Hepatocyte (in vitro differentiated cells): ENCODE results near the gene RIF1.

Source experiments
- EZH2 ChIP-seq: fragments of 200-600 bp; sonication (generic); IDR thresholded peaks from 2 replicates; pipeline ENCODE4 v1.6.1; 2016; ENCODE audit warnings: antibody characterized with exemption, mild to moderate bottlenecking, borderline replicate concordance
- EZH2phosphoT487 ChIP-seq: fragments of 200-600 bp; sonication (generic); IDR thresholded peaks from one replicate; pipeline ENCODE4 v1.6.1; 2018; ENCODE audit warnings: antibody characterized with exemption, mild to moderate bottlenecking, low read depth, moderate library complexity; ENCODE audit not compliant: unreplicated experiment, severe bottlenecking
- TF ChIP-seq, protein P1 (sequence below): fragments of 200-600 bp; sonication (generic); IDR thresholded peaks from 2 replicates; pipeline ENCODE4 v1.5.1; 2016; ENCODE audit warnings: antibody characterized with exemption, mild to moderate bottlenecking; ENCODE audit not compliant: poor library complexity

DNA sequence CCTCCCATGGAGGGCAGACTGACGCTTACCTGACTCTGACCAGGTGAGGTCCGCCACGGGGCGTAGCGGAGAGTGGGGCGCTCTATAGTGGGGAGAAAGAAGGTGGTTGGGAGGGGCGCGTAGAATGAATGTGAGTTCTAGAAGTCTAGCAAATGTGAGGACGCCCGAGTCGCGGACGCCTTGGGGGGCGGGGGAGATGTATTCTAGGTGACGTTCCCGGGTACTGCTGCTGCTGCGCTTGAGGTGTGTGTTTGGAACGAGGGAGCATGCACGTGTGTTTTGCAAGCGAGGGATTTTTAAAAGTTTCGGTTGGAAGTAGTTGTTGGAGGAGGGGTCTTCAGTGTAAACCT lies 758 bp downstream of the RIF1 start:
- TF ChIP-seq, protein P1, sequence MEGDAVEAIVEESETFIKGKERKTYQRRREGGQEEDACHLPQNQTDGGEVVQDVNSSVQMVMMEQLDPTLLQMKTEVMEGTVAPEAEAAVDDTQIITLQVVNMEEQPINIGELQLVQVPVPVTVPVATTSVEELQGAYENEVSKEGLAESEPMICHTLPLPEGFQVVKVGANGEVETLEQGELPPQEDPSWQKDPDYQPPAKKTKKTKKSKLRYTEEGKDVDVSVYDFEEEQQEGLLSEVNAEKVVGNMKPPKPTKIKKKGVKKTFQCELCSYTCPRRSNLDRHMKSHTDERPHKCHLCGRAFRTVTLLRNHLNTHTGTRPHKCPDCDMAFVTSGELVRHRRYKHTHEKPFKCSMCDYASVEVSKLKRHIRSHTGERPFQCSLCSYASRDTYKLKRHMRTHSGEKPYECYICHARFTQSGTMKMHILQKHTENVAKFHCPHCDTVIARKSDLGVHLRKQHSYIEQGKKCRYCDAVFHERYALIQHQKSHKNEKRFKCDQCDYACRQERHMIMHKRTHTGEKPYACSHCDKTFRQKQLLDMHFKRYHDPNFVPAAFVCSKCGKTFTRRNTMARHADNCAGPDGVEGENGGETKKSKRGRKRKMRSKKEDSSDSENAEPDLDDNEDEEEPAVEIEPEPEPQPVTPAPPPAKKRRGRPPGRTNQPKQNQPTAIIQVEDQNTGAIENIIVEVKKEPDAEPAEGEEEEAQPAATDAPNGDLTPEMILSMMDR: no peak
- TF ChIP-seq EZH2 (no peak), EZH2phosphoT487 (no peak)
